Endothelial cell (in vitro differentiated cells): Measurements from ENCODE around the gene PWP1. TPM values are rescaled to one million over a fixed set of nuclear protein-coding genes. Genes with fewer than 3 reads are reported as not detected.

Experiments
- total RNA-seq: library from RNA; stranded (reverse); fragmentation: NEBNext Ultra II Directional; extraction: Animal tissue kit (Norgen Biotek cat#: 25700); gene quantifications from one replicate; pipeline ENCODE4 v1.2.1, GENCODE V29; 2021; ENCODE audit not compliant: unreplicated experiment

PWP1 gene
- total RNA-seq, 1 donor from 2014 or later = 49.3 TPM

Other genes starting within 250 kb of the PWP1 start
- 23.0 TPM for gene PRDM4, start 75.3 kb downstream of the PWP1 start, total RNA-seq
- gene ASCL4, start 88.9 kb downstream of the PWP1 start, total RNA-seq = not detected